Transverse colon (tissue), 4 donors: ENCODE measurements around the gene SGCE.

Experiments
- CTCF ChIP-seq, 5 experiments: fragments of 200-600 bp in 3 of 5; fragments of 450-650 bp in 2 of 5; sonication (generic) in 3 of 5; IDR thresholded peaks; 1 replicate in 2 of 5; 2 replicates in 3 of 5; pipeline ENCODE4 v1.5.1; 2016 to 2017; ENCODE audit warnings: antibody characterized with exemption in 5 of 5, inconsistent platforms in 3 of 5, mild to moderate bottlenecking in 2 of 5, moderate library complexity in 1 of 5
- EP300 ChIP-seq: sonication (generic); formaldehyde crosslinking; IDR thresholded peaks from one replicate; pipeline ENCODE4 v1.6.1; 2017; ENCODE audit warnings: antibody characterized with exemption, low read depth
- POLR2AphosphoS5 ChIP-seq, 3 donors: sonication (generic); formaldehyde crosslinking; IDR thresholded peaks; one replicate each; pipeline ENCODE4 v1.6.1; 2016; ENCODE audit warnings: antibody characterized with exemption in 3 of 3

GRCh38 chr7:94633014-94633341 is 23.0 kb downstream of the SGCE start:
- TF ChIP-seq CTCF (IDR thresholded peaks at IDR 0.05) (no peak), POLR2AphosphoS5 (IDR thresholded peaks at IDR 0.05) (no peak), EP300 (no peak)
